Heart left ventricle (tissue), 16 donors: ENCODE results near the gene SERPINB12. TPM values are rescaled to one million over a fixed set of nuclear protein-coding genes. Genes with fewer than 3 reads are reported as not detected.
A peak's percentile ranks its signal among the peaks of the same experiment; 100 is the strongest.

Source experiments
- ATAC-seq, 4 donors: fragments of 200-7000 bp; cut with Tn5 transposase; one replicate each; pipeline ENCODE4 v1.9.1; 2020 to 2022; ENCODE audit warnings: moderate library complexity in 4 of 4, mild to moderate bottlenecking in 3 of 4, moderate number of reproducible peaks in 1 of 4
- DNase-seq, 5 donors: peaks; one replicate each; pipeline ENCODE4 v3.0.0-alpha.2; 2020
- H3K27ac ChIP-seq, 12 donors: fragments of 200-600 bp; sonication (generic) in 4 of 12; one replicate each; pipeline versions ENCODE4 v1.5.0 to v1.8.0; 2016 to 2022; ENCODE audit warnings: mild to moderate bottlenecking in 2 of 12
- H3K27me3 ChIP-seq, 9 donors: fragments of 200-600 bp; sonication (generic) in 2 of 9; one replicate each; pipeline versions ENCODE4 v1.5.1 to v1.8.0; 2016 to 2022; ENCODE audit warnings: mild to moderate bottlenecking in 3 of 9
- H3K36me3 ChIP-seq, 9 donors: fragments of 200-600 bp; sonication (generic) in 2 of 9; one replicate each; pipeline versions ENCODE4 v1.5.0 to v1.8.0; 2018 to 2022; ENCODE audit warnings: mild to moderate bottlenecking in 2 of 9
- H3K4me1 ChIP-seq, 12 donors: fragments of 200-600 bp; sonication (generic) in 4 of 12; one replicate each; pipeline versions ENCODE4 v1.5.0 to v1.8.0; 2016 to 2022; ENCODE audit warnings: mild to moderate bottlenecking in 3 of 12
- H3K4me3 ChIP-seq, 12 donors: fragments of 200-600 bp; sonication (generic) in 4 of 12; one replicate each; pipeline versions ENCODE4 v1.5.0 to v1.8.0; 2017 to 2022; ENCODE audit warnings: mild to moderate bottlenecking in 9 of 12, moderate library complexity in 4 of 12
- H3K9me3 ChIP-seq, 12 donors: fragments of 200-600 bp; sonication (generic) in 4 of 12; one replicate each; pipeline versions ENCODE4 v1.5.0 to v1.8.0; 2016 to 2022; ENCODE audit warnings: mild to moderate bottlenecking in 1 of 12
- CTCF ChIP-seq, 12 donors: fragments of 200-600 bp; sonication (generic) in 4 of 12; IDR thresholded peaks; one replicate each; pipeline versions ENCODE4 v1.5.0 to v1.8.0; 2018 to 2022; ENCODE audit warnings: antibody characterized with exemption in 12 of 12, mild to moderate bottlenecking in 5 of 12
- POLR2A ChIP-seq, 2 donors: fragments of 450-650 bp; IDR thresholded peaks; one replicate each; pipeline ENCODE4 v1.6.1; 2017; ENCODE audit warnings: antibody characterized with exemption in 2 of 2, mild to moderate bottlenecking in 2 of 2, moderate library complexity in 2 of 2
- WGBS, 4 donors: extraction: QIAGEN DNeasy Blood & Tissue Kit in 2 of 4; methylation state at CpG; one replicate each; pipeline versions ENCODE4 v1.1.5 to v1.1.7; 2013 to 2018; 5-methylcytosine and 5-hydroxymethylcytosine counted together
- intact Hi-C, 10 donors: fragments of 100-400 bp; cut with DNase I; formaldehyde crosslinking; loops; one replicate each; pipeline versions ENCODE4 v1.11.1 to v1.14.2; 2022
- polyA plus RNA-seq, 2 donors: library from polyadenylated mRNA; stranded (reverse); fragments of 200-250 nt; gene quantifications; one replicate each; pipeline ENCODE4 v1.2.3, GENCODE V29; 2013
- total RNA-seq, 9 donors: library from RNA; depleted of rRNA in 2 of 9; stranded (reverse); fragments of >200 nt in 2 of 9; fragmentation: NEBNext Ultra II Directional in 3 of 9; extraction: Animal tissue kit (Norgen Biotek cat#: 25700) in 3 of 9; gene quantifications; one replicate each; pipeline versions ENCODE4 v1.1.0 to v1.2.4, GENCODE V29; 2016 to 2023
- donor health status: ischemic (EF 13 %, LVEDD 7.1; RV severe dilation, severe dysfunction).
- donor health status: healthy with polysubstance abuse.
- donor health status: DM: no; HTN: yes; CAD: no.
- donor health status: DM: no; HTN: no; CAD: no.
- donor health status: ischemic (EF 25% LVEDD 6.9; RV normal size, moderate dysfunction).
- donor health status: ischemic (EF 25% LVEDD 5.7; RV mildly dilated, moderate dysfunction).
- donor health status: healthy.
- donor health status: DM: yes; HTN: yes; CAD: no.
- donor health status: ischemic (EF 35%, LVEDD 5.7; RV mildly dilated, moderate dysfunction).
- donor health status: nonischemic (EF 11% LVEDD 7.7; RV severe dilation, severe dysfunction).
- donor health status: DM: yes; HTN: yes; CAD: no.
- donor health status: PGD.
- donor health status: ischemic (EF 29% LVEDD 5.4; RV normal size, mild dysfunction).
- donor health status: nonischemic (EF 23%, LVEDD 6.1; RV moderate dilation, normal function).

The SERPINB12 gene
- total and polyA plus RNA-seq, 11 donors = not detected

- peak; percentile 73 to 85 (median 82) for ATAC-seq
- no peak for DNase-seq
- no peak for TF ChIP-seq CTCF (IDR thresholded peaks at IDR 0.05)
- no peak for TF ChIP-seq POLR2A (IDR thresholded peaks at IDR 0.05)
- Histone ChIP-seq H3K4me3 (no peak overlapping the region), H3K9me3 (no peaks in the 10 kb centered on the region), H3K27me3 (no peaks in the 10 kb centered on the region), H3K27ac (peak overlapping the region in 4 of 12 donors; percentile 16 to 44 (median 28)), H3K36me3 (no peaks in the 10 kb centered on the region), H3K4me1 (peaks cover 0 to 13% (median 7%) of the 10 kb centered on the region in 12 donors)
- WGBS, 4 donors = 5 to 13% (median 8%) methylated on average over 1 of the region's 1 CpG
- intact Hi-C loops = no loop called here
Measured at GRCh38 chr18:63553081-63553480, 10.9 kb downstream of the SERPINB12 start.

- H3K27ac ChIP-seq = no peak overlapping the region
- no peaks in the 10 kb centered on the region for H3K9me3 ChIP-seq
- H3K4me3 ChIP-seq = no peak overlapping the region
- TF ChIP-seq CTCF (IDR thresholded peaks at IDR 0.05) (no peak), POLR2A (IDR thresholded peaks at IDR 0.05) (no peak)
- intact Hi-C loops = no loop called here
- no peaks in the 10 kb centered on the region for H3K36me3 ChIP-seq
- no peaks in the 10 kb centered on the region for H3K4me1 ChIP-seq
- no peaks in the 10 kb centered on the region for H3K27me3 ChIP-seq
- ATAC-seq (no peak), DNase-seq (no peak)
- WGBS, 4 donors = 87 to 91% (median 89%) methylated on average over 9 of the region's 9 CpGs
Measured at GRCh38 chr18:63559567-63560491, 17.7 kb downstream of the SERPINB12 start.

- no peak for ATAC-seq
- Histone ChIP-seq H3K4me1 (no peaks in the 10 kb centered on the region), H3K27ac (no peak overlapping the region), H3K4me3 (no peak overlapping the region), H3K27me3 (no peaks in the 10 kb centered on the region), H3K36me3 (no peaks in the 10 kb centered on the region), H3K9me3 (no peaks in the 10 kb centered on the region)
- intact Hi-C loops = no loop called here
- TF ChIP-seq CTCF (IDR thresholded peaks at IDR 0.05) (no peak), POLR2A (IDR thresholded peaks at IDR 0.05) (no peak)
- WGBS, 4 donors = 94 to 99% (median 95%) methylated on average over 4 of the region's 4 CpGs
- no peak for DNase-seq
Measured at GRCh38 chr18:63562284-63562683, 20.1 kb downstream of the SERPINB12 start.

- no peak for DNase-seq
- H3K36me3 ChIP-seq = no peaks in the 10 kb centered on the region
- no peak overlapping the region for H3K27ac ChIP-seq
- no peaks in the 10 kb centered on the region for H3K4me1 ChIP-seq
- intact Hi-C loops = no loop called here
- no peaks in the 10 kb centered on the region for H3K9me3 ChIP-seq
- TF ChIP-seq CTCF (IDR thresholded peaks at IDR 0.05) (no peak), POLR2A (IDR thresholded peaks at IDR 0.05) (no peak)
- H3K4me3 ChIP-seq = no peak overlapping the region
- WGBS, 4 donors = 92 to 97% (median 93%) methylated on average over 4 of the region's 4 CpGs
- no peak for ATAC-seq
- H3K27me3 ChIP-seq = no peaks in the 10 kb centered on the region
Measured at GRCh38 chr18:63564021-63564420, 21.9 kb downstream of the SERPINB12 start.
